Ovary (tissue), 3 donors: ENCODE data around the gene BTN3A1.

Experiments used
- CTCF ChIP-seq, 3 donors: fragments of 450-650 bp in 2 of 3; fragments of 200-600 bp in 1 of 3; IDR thresholded peaks; one replicate each; pipeline versions ENCODE4 v1.5.1 to v1.8.0; 2016 to 2022; ENCODE audit warnings: antibody characterized with exemption in 3 of 3, mild to moderate bottlenecking in 1 of 3
- POLR2A ChIP-seq: fragments of 450-650 bp; IDR thresholded peaks from one replicate; pipeline ENCODE4 v1.6.1; 2017; ENCODE audit warnings: antibody characterized with exemption, mild to moderate bottlenecking, moderate library complexity
- donor health status: DM: no; HTN: no; CAD: no.

DNA sequence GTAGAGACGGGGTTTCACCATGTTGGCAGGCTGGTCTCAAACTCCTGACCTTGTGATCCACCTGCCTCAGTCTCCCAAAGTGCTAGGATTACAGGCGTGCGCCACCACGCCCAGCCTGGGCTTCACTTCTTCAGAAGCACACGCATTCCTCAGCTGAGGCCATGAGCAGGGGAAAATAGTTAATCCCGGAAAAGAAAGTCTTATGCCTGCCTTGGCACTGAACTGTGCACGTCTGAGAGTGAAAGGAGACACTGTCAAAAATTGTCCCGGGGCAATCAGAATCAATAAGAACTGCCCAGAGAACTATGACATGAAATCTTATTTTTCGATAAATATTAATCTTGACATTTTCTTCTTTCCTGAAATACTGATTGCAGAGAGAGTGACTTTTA lies 16.3 kb upstream of the BTN3A1 start:
- TF ChIP-seq CTCF (IDR thresholded peaks at IDR 0.05) (no peak), POLR2A (no peak)
